ENCODE results near the gene TNN. TPM values are rescaled to one million over a fixed set of nuclear protein-coding genes. Genes with fewer than 3 reads are reported as not detected.
"Not testable (repeated sequence)": the region's sequence is repeated elsewhere in the genome, so short reads cannot be mapped to it uniquely, and the experiment has no call there.

Gene TNN, protein sequence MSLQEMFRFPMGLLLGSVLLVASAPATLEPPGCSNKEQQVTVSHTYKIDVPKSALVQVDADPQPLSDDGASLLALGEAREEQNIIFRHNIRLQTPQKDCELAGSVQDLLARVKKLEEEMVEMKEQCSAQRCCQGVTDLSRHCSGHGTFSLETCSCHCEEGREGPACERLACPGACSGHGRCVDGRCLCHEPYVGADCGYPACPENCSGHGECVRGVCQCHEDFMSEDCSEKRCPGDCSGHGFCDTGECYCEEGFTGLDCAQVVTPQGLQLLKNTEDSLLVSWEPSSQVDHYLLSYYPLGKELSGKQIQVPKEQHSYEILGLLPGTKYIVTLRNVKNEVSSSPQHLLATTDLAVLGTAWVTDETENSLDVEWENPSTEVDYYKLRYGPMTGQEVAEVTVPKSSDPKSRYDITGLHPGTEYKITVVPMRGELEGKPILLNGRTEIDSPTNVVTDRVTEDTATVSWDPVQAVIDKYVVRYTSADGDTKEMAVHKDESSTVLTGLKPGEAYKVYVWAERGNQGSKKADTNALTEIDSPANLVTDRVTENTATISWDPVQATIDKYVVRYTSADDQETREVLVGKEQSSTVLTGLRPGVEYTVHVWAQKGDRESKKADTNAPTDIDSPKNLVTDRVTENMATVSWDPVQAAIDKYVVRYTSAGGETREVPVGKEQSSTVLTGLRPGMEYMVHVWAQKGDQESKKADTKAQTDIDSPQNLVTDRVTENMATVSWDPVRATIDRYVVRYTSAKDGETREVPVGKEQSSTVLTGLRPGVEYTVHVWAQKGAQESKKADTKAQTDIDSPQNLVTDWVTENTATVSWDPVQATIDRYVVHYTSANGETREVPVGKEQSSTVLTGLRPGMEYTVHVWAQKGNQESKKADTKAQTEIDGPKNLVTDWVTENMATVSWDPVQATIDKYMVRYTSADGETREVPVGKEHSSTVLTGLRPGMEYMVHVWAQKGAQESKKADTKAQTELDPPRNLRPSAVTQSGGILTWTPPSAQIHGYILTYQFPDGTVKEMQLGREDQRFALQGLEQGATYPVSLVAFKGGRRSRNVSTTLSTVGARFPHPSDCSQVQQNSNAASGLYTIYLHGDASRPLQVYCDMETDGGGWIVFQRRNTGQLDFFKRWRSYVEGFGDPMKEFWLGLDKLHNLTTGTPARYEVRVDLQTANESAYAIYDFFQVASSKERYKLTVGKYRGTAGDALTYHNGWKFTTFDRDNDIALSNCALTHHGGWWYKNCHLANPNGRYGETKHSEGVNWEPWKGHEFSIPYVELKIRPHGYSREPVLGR (N-terminal part only)
- total RNA-seq (not detected), polyA plus RNA-seq (not detected)

DNA sequence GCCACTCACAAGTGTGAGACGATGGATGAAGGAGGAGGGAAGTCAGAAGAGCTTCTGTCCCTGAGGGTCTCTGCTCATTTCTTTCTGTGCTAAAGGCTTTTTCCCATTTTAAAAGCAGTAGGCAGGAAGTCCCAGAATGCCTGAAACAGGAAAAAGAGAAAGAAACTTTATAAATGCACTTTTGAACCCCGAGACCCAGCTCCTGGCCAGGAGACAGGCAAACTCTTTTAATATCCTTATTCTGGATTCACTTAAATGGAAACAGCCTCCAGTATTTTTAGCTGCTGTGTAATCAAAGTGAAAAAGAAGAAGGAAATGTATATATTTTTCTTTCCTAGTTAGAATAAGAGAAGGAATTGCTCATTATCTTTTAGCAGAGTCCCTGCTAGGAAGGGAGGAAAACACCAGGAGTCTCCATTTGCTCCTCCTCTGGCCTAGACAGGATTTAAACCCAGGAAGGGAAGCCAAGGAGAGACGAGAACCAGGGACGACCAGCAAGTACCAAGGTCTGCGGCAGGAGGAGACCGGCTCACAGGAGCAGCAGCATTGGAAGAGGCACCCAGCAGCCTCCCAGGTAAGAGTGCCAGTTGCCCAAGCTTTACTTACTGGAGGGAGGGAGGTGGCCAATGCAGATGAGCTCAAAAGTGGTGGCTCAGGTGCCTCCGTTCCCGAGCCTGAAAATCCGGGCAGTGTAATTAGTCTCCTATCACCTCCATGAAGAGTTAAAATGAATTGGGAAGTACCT lies at the start of gene TNN:
Gene TNN (plus strand): TSS at position 472 of the 745 bp plus-strand sequence. CDS start 9,586 bp downstream, outside the sequence.
- Mint-ChIP-seq H3K4me1 (peaks cover 4 to 9% (median 7%) of the 10 kb centered on the region in 3 donors), H3K27ac (no peak within 1 kb of the TSS), H3K27me3 (peaks cover 14 to 43% of the 10 kb centered on the region in 2 donors), H3K9me3 (no peaks in the 10 kb centered on the region), H3K4me3 (no peak within 1 kb of the TSS), H3K36me3 (no peaks in the 10 kb centered on the region)
- Histone ChIP-seq H3K27me3 (ENCODE audit: insufficient read depth, low read length, poor library complexity, severe bottlenecking) (no peaks in the 10 kb centered on the region), H3K36me3 (ENCODE audit: insufficient read depth, low read length) (no peaks in the 10 kb centered on the region), H3K4me3 (ENCODE audit: low read length) (no peak within 1 kb of the TSS), H3K4me1 (ENCODE audit: insufficient read depth, low read length) (no peaks in the 10 kb centered on the region), H3K9me3 (ENCODE audit: low read length) (no peaks in the 10 kb centered on the region), H3K27ac (ENCODE audit: low read depth, low read length) (no peak within 1 kb of the TSS)
- DNase-seq: no peak
- ChIA-PET CTCF (no interaction called here), POLR2A (no interaction called here)

DNA sequence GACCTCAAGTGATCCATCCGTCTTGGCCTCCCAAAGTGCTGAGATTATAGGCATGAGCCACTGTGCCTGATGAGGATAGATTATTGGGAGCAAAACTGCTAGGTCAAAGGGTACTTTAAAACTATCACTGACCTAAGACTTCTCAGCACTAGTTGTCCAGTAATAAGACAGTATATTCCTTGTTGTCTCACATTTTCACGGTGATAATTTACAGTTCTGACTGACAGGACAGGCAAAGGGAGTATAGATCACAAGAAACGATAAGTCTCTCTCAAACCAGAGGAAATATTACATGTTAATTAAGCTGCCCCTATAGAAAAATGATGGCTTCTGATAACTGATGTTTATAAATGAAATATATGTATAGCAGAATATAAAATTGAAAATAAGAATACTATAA lies 48.1 kb upstream of the TNN start:
- ChIA-PET CTCF (no interaction called here), POLR2A (no interaction called here)
- Mint-ChIP-seq H3K4me1 (peaks cover 34 to 53% (median 43%) of the 10 kb centered on the region in 3 donors), H3K4me3 (no peak overlapping the region), H3K36me3 (peaks cover 4 to 65% (median 13%) of the 10 kb centered on the region in 3 donors), H3K9me3 (no peaks in the 10 kb centered on the region), H3K27ac (peak overlapping the region in 1 of 8 donors; percentile 44), H3K27me3 (peaks cover 0 to 1% of the 10 kb centered on the region in 2 donors)
- Histone ChIP-seq H3K4me1 (ENCODE audit: insufficient read depth, low read length) (peaks cover 13% of the 10 kb centered on the region), H3K27me3 (ENCODE audit: insufficient read depth, low read length, poor library complexity, severe bottlenecking) (no peaks in the 10 kb centered on the region), H3K36me3 (ENCODE audit: insufficient read depth, low read length) (peaks cover 30% of the 10 kb centered on the region), H3K4me3 (ENCODE audit: low read length) (no peak overlapping the region), H3K9me3 (ENCODE audit: low read length) (no peaks in the 10 kb centered on the region), H3K27ac (ENCODE audit: low read depth, low read length) (no peak overlapping the region)
- DNase-seq: no peak

DNA sequence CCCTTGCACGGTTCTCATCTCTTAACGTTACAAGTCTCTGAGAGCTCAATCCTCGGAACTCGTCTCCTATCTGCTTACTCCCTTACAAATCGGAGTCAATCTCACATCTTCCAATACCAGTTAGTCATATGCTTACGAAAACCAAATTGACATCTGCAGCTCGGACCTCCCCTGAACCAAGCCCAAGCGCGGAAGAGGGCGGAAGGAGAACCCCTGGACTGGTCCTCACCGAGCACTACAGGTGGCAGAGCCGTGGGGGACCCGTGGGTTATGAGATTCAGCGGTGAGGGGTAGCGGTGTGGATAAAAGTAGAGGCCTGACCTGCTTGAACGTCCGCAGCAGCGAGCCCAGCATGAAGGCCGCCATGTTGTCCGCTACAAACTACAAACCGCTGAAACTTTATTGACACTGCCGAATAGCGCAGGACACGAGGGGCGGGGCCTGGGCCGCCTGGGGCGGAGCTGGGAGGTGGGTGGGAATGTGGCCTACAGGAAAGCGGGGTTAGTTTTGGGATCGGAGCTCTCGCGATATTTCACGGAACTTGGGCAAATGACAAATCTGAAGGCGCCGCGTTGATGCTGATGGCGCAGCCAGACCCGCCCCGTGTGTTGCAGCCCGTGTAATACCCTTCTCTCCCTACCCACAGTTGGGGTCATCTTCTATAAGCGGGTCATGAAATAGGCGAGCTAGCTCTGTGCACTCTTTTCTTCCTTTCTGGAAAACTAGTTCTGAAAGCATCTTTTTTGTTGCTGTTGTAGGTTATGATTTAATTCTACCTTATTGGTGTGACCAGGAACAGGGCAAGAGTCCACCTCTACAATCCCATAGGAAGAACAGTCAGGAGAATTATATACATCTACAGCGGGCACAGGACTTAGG lies 44.4 kb upstream of the TNN start, which contains the start of gene MRPS14:
Gene MRPS14 (minus strand): TSS at position 383 of the 879 bp plus-strand sequence. CDS start 17 bp downstream, at position 366.
- H3K4me3 Mint-ChIP-seq: peak within 1 kb of the TSS; percentile 87 to 95 (median 90)
- Histone ChIP-seq H3K4me3 (ENCODE audit: low read length) (peak within 1 kb of the TSS; percentile 94), H3K36me3 (ENCODE audit: insufficient read depth, low read length) (peaks cover 1% of the 10 kb centered on the region), H3K27me3 (ENCODE audit: insufficient read depth, low read length, poor library complexity, severe bottlenecking) (no peaks in the 10 kb centered on the region), H3K4me1 (ENCODE audit: insufficient read depth, low read length) (peaks cover 13% of the 10 kb centered on the region), H3K9me3 (ENCODE audit: low read length) (no peaks in the 10 kb centered on the region), H3K27ac (ENCODE audit: low read depth, low read length) (peak within 1 kb of the TSS; percentile 88)
- ChIA-PET CTCF (interaction anchor here (1.1 to 4.2 kb wide), 7 partner anchors 9 to 276 kb away, joined by 3 to 34 read pairs (median 5); partner anchors contain the start of gene CACYBP), POLR2A (interaction anchor here (0.7 to 4.4 kb wide), 7 partner anchors 12 to 1155 kb away, joined by 3 to 107 read pairs (median 5); partner anchors contain the start of genes CACYBP, GAS5 and ZBTB37)
- H3K36me3 Mint-ChIP-seq: peaks cover 0 to 29% (median 2%) of the 10 kb centered on the region in 3 donors
- H3K27me3 Mint-ChIP-seq: no peaks in the 10 kb centered on the region
- H3K4me1 Mint-ChIP-seq: peaks cover 31 to 42% (median 39%) of the 10 kb centered on the region in 3 donors
- peak; percentile 96 to 98 (median 98) for DNase-seq
- H3K27ac Mint-ChIP-seq: peak within 1 kb of the TSS; percentile 87 to 99 (median 94)
- no peaks in the 10 kb centered on the region for H3K9me3 Mint-ChIP-seq

DNA sequence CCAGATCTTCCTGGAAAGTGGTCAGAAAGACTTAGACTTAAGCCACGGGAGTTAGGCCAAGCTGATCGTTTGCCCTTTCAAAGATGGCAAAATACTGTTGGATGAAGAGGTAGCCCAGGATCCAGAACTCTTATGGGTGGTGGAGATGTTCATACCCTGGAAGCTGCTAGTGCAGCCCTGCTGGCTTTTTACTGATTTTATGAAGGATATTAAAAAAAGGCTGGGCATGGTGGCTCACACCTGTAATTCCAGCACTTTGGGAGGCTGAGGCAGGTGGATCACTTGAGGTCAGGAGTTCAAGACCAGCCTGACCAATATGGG lies 43.8 kb upstream of the TNN start:
- Histone ChIP-seq H3K4me3 (ENCODE audit: low read length) (peak overlapping the region; percentile 94), H3K4me1 (ENCODE audit: insufficient read depth, low read length) (peaks cover 13% of the 10 kb centered on the region), H3K27ac (ENCODE audit: low read depth, low read length) (peak overlapping the region; percentile 88)
- POLR2A ChIA-PET: interaction anchor here (1.3 to 4.4 kb wide), 5 partner anchors 13 to 1155 kb away, joined by 5 to 107 read pairs (median 6); partner anchors contain the start of genes CACYBP, GAS5 and ZBTB37
- Mint-ChIP-seq H3K4me1 (peaks cover 31 to 41% (median 37%) of the 10 kb centered on the region in 3 donors), H3K4me3 (peak overlapping the region; percentile 87 to 95 (median 90)), H3K27ac (peak overlapping the region; percentile 87 to 99 (median 94)), H3K36me3 (peaks cover 0 to 26% (median 1%) of the 10 kb centered on the region in 3 donors)
- not testable (repeated sequence) for DNase-seq; H3K36me3 ChIP-seq (ENCODE audit: insufficient read depth, low read length); H3K9me3 Mint-ChIP-seq; H3K27me3 Mint-ChIP-seq; H3K9me3 ChIP-seq (ENCODE audit: low read length); H3K27me3 ChIP-seq (ENCODE audit: insufficient read depth, low read length, poor library complexity, severe bottlenecking)
- CTCF ChIA-PET: interaction anchor here (1.1 to 4.2 kb wide), 7 partner anchors 9 to 276 kb away, joined by 3 to 34 read pairs (median 5); partner anchors contain the start of gene CACYBP

DNA sequence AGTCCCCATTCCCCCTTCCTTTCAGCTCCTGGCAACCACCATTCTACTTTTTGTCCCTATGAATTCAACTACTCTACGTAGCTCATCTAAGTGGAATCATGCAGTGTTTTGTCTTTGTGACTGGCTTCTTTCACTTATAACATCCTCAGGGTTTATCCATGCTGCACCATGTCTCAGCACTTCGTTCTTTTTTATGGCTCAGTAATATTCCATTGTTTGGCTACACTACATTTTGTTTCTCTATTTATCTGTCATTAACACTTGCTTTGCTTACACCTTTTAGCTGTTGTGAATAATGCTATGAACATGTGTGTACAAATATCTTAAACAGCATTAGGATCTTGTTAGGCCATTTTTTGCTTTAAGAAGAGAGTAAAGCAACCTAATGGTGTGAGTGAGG lies 42.9 kb upstream of the TNN start:
- Histone ChIP-seq H3K9me3 (ENCODE audit: low read length) (no peaks in the 10 kb centered on the region), H3K27me3 (ENCODE audit: insufficient read depth, low read length, poor library complexity, severe bottlenecking) (no peaks in the 10 kb centered on the region), H3K36me3 (ENCODE audit: insufficient read depth, low read length) (no peaks in the 10 kb centered on the region), H3K4me1 (ENCODE audit: insufficient read depth, low read length) (peaks cover 17% of the 10 kb centered on the region), H3K4me3 (ENCODE audit: low read length) (no peak overlapping the region), H3K27ac (ENCODE audit: low read depth, low read length) (no peak overlapping the region)
- H3K4me3 Mint-ChIP-seq: peak overlapping the region; percentile 43 to 95 (median 87)
- DNase-seq: no peak
- H3K27ac Mint-ChIP-seq: peak overlapping the region; percentile 52 to 99 (median 92)
- no peaks in the 10 kb centered on the region for H3K9me3 Mint-ChIP-seq
- CTCF ChIA-PET: interaction anchor here (1.3 to 4.2 kb wide), 3 partner anchors 25 to 277 kb away, joined by 4 to 34 read pairs (median 5); partner anchors contain the start of gene CACYBP
- peaks cover 0 to 21% (median 0%) of the 10 kb centered on the region in 3 donors for H3K36me3 Mint-ChIP-seq
- H3K4me1 Mint-ChIP-seq: peaks cover 36 to 45% (median 42%) of the 10 kb centered on the region in 3 donors
- POLR2A ChIA-PET: interaction anchor here (0.7 to 4.4 kb wide), 4 partner anchors 25 to 1422 kb away, joined by 3 to 107 read pairs (median 6); partner anchors contain the start of genes CACYBP and SLC9C2
- no peaks in the 10 kb centered on the region for H3K27me3 Mint-ChIP-seq

DNA sequence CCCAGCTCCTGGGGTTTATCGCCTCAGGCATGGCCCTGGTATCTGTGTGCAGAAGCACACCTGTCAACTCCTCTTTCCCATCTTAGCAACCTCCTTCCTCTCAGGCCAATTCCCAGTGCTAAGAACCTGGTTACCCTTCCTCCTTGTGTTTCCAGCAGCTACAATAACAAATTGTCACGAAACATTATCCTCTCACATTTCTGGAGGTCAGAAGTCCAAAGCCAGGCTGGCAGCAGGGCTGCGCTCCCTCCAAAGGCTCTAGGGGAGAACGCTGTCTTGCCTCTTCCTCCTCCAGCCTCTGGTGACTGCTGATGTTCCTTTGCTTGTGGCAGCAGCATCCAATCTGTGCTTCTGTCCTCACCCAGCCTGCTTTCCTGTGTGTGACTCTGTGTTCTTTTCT lies 33.7 kb upstream of the TNN start:
- Mint-ChIP-seq H3K27ac (no peak overlapping the region), H3K4me3 (no peak overlapping the region), H3K36me3 (no peaks in the 10 kb centered on the region), H3K9me3 (no peaks in the 10 kb centered on the region), H3K27me3 (peaks cover 5 to 11% of the 10 kb centered on the region in 2 donors), H3K4me1 (peaks cover 7 to 10% (median 9%) of the 10 kb centered on the region in 3 donors)
- Histone ChIP-seq H3K27ac (ENCODE audit: low read depth, low read length) (no peak overlapping the region), H3K36me3 (ENCODE audit: insufficient read depth, low read length) (no peaks in the 10 kb centered on the region), H3K4me1 (ENCODE audit: insufficient read depth, low read length) (peaks cover 4% of the 10 kb centered on the region), H3K27me3 (ENCODE audit: insufficient read depth, low read length, poor library complexity, severe bottlenecking) (no peaks in the 10 kb centered on the region), H3K4me3 (ENCODE audit: low read length) (no peak overlapping the region), H3K9me3 (ENCODE audit: low read length) (no peaks in the 10 kb centered on the region)
- DNase-seq: no peak
- ChIA-PET POLR2A (no interaction called here), CTCF (no interaction called here)

Measured in CD8-positive, alpha-beta memory T cell (primary cell).